Peyer's patch (tissue), 4 donors: Measurements from ENCODE around the gene SLC2A4.

ENCODE experiments used
- POLR2A ChIP-seq, 2 donors: fragments of 450-650 bp; IDR thresholded peaks; one replicate each; pipeline ENCODE4 v1.5.1; 2017; ENCODE audit warnings: antibody characterized with exemption in 2 of 2, mild to moderate bottlenecking in 2 of 2, moderate library complexity in 2 of 2
- TF ChIP-seq, protein P1 (sequence below), 6 experiments: fragments of 450-650 bp in 4 of 6; fragments of 200-600 bp in 2 of 6; sonication (generic) in 1 of 6; IDR thresholded peaks; one replicate each; pipeline ENCODE4 v1.5.1; 2017 to 2019; ENCODE audit warnings: antibody characterized with exemption in 6 of 6, mild to moderate bottlenecking in 3 of 6, moderate library complexity in 1 of 6

DNA sequence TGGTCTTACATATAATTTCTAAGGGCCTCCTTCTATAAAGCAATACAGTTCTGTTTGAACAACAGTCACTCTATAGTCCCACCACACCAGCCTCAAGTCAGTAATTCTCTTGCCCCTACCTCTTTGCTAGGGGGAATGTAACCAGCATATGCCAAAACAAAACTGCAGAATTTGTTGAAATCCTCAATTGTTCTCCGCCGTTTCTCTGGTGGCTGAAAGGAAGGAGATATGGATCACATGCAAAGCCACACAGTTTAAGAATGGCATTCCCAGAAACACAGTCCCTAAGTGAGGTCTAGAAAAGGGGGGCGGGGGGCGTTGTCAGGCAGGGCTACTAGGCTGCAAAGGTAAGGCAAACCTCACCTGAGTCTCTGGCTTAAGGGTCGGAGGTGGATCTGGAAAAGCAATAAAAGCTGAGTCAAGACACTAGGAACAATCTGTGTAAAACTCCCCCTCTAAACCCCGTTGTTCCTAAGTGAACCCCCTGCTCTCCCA is 44.2 kb upstream of the SLC2A4 start:
- TF ChIP-seq, protein P1, sequence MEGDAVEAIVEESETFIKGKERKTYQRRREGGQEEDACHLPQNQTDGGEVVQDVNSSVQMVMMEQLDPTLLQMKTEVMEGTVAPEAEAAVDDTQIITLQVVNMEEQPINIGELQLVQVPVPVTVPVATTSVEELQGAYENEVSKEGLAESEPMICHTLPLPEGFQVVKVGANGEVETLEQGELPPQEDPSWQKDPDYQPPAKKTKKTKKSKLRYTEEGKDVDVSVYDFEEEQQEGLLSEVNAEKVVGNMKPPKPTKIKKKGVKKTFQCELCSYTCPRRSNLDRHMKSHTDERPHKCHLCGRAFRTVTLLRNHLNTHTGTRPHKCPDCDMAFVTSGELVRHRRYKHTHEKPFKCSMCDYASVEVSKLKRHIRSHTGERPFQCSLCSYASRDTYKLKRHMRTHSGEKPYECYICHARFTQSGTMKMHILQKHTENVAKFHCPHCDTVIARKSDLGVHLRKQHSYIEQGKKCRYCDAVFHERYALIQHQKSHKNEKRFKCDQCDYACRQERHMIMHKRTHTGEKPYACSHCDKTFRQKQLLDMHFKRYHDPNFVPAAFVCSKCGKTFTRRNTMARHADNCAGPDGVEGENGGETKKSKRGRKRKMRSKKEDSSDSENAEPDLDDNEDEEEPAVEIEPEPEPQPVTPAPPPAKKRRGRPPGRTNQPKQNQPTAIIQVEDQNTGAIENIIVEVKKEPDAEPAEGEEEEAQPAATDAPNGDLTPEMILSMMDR (IDR thresholded peaks at IDR 0.05) = no peak
- no peak for TF ChIP-seq POLR2A (IDR thresholded peaks at IDR 0.05)
